ENCODE measurements around the gene SGSM2.

The SGSM2 gene

GRCh38 chr17:2427215-2427614 is 89.9 kb downstream of the SGSM2 start:
- DNase-seq: no peak

DNA sequence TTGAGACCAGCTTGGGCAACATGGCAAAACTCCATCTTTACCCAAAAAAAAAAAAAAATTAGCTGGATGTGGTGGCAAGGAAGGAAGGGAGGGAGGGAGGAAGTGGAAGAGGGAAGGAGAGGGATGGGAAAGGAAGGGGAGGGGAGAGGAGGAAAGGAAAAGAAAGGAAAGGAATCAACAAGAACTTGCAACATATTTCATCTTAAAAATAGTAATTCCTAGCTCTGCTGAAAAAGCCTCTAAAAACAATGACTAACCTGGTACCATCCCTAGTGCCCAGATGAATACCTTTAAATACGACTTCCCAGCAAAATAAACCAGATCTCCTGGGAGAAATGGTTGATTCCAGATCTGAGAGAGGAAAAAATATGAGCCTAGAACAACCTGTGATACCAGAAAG is 90.6 kb downstream of the SGSM2 start:
- DNase-seq: no peak
